GM10266 (cell line): Measurements from ENCODE around the gene PCK1.
A peak's percentile ranks its signal among the peaks of the same experiment; 100 is the strongest.

ENCODE experiments used
- DNase-seq: peaks from one replicate; pipeline ENCODE4 v3.0.0; 2012; ENCODE audit errors: extremely low spot score
- CTCF ChIP-seq: IDR thresholded peaks from 2 replicates; pipeline ENCODE4 v1.5.1; 2012; ENCODE audit warnings: mild to moderate bottlenecking, low read depth; ENCODE audit not compliant: control insufficient read depth, insufficient read depth; ENCODE audit errors: missing control alignments

PCK1 gene

GRCh38 chr20:57582432-57583288 is 21.8 kb downstream of the PCK1 start:
- DNase-seq = no peak
- TF ChIP-seq CTCF = peak; percentile 40

GRCh38 chr20:57583289-57584257 is 22.7 kb downstream of the PCK1 start:
- no peak for DNase-seq
- no peak for TF ChIP-seq CTCF

- no peak for DNase-seq
- no peak for TF ChIP-seq CTCF
Measured at GRCh38 chr20:57584768-57585461, 24.0 kb downstream of the PCK1 start.

GRCh38 chr20:57585466-57586213 is 24.7 kb downstream of the PCK1 start:
- DNase-seq = no peak
- no peak for TF ChIP-seq CTCF

- TF ChIP-seq CTCF = no peak
- DNase-seq = no peak
Measured at GRCh38 chr20:57586370-57586793, 25.5 kb downstream of the PCK1 start.

- TF ChIP-seq CTCF = no peak
- DNase-seq = no peak
Measured at GRCh38 chr20:57586943-57587277, 26.0 kb downstream of the PCK1 start.
